Hematopoietic multipotent progenitor cell treated with erythropoietin and hydrocortisone succinate and interleukin-3 and kit ligand, for 15 days (in vitro differentiated cells): ENCODE results near the gene IST1.

ENCODE experiments used
- DNase-seq: peaks from one replicate; pipeline ENCODE4 v3.0.0-alpha.2; 2015; ENCODE audit warnings: low spot score

The IST1 gene

GRCh38 chr16:71963125-71963875, 68.0 kb downstream of the IST1 start:
- no peak for DNase-seq

- no peak for DNase-seq
Observed at GRCh38 chr16:71965223-71965622, 69.9 kb downstream of the IST1 start.

DNA sequence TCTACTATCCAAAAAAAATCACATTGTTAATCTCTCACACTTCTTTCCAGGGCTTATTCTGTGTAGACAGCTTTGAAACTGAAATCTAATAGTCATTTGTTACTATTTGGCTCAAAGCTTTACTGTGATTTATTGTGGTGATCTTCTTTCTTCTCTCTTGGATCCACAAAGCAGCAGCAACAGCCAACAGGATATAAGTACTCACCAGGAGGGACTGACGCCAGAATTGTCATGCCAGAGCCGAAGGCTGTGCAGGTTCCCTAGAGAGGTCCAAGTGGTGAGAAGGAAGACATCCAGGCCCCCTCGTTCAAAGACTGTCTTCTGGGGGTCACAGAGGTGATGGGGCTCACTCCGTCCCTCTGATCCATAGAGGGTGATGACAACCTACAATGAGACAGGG, 71.6 kb downstream of the IST1 start:
- no peak for DNase-seq

GRCh38 chr16:71969353-71969752, 74.0 kb downstream of the IST1 start:
- DNase-seq, result no peak

- no peak for DNase-seq
Observed at GRCh38 chr16:71971571-71971970, 76.2 kb downstream of the IST1 start.

GRCh38 chr16:71972356-71972755, 77.0 kb downstream of the IST1 start:
- DNase-seq, result no peak

GRCh38 chr16:71973001-71973400, 77.7 kb downstream of the IST1 start:
- DNase-seq, result no peak

- DNase-seq, result no peak
Observed at GRCh38 chr16:71974068-71974818, 78.9 kb downstream of the IST1 start.
